Measurements from ENCODE around the gene ARRB1. TPM values are rescaled to one million over a fixed set of nuclear protein-coding genes. Genes with fewer than 3 reads are reported as not detected.
A peak's percentile ranks its signal among the peaks of the same experiment; 100 is the strongest.

Gene ARRB1
- total and polyA plus RNA-seq, 2 of the 13 experiments (the other 11 are each of a cell fraction or from before 2014, with no cell fraction given) = 22.5 to 35.7 TPM

DNA sequence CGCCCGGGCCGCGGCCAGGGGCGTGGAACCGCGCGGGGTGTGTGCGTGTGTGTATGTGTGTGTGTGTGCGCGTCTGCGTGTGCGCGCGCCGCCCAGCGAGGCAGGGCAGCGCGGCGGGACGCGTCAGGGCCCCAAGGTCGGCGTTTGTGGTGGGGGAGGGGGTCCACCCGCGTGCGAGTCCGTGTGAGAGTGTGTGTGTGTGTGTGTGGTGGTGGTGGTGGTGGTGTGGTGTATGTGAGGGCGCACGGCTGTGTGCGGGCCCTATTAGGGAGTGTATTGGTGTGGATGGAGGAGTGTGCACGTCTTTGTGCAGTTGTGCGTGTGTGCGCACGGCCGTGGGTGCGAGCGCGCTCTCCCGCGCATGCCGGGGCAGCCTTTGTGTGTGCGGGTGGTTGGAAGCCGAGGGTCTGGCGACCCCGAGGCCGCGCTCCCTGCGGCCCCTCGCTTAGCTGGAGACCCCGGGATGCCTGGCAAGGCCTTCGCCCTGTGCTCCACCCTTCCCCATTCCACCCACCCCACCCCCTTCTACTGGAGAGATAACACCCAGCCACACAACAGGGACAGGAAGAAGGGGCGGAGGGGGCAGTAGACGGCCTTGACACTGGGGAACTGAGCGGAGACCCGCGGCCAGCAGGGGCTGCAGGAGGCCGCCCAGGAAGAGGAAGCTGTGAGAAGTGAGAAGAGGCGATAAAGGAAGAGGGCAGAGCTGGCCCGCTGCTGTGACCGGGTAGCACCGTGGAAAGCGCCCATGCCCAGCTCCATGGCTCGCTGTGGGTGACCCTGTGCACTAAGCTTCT lies 528 bp upstream of the ARRB1 start (continued):
- TF ChIP-seq HNF4G (IDR thresholded peaks at IDR 0.05; ENCODE audit: borderline replicate concordance, low read depth, low read length) (0 out of 2 replicates have a peak, but pooled peaks have one; percentile 13), HNF4G (CRISPR knock-in tag; IDR thresholded peaks at IDR 0.05; ENCODE audit: borderline replicate concordance, low read depth) (peak; percentile 55), TOE1 (CRISPR knock-in tag; IDR thresholded peaks at IDR 0.05) (no peak), RFX1 (IDR thresholded peaks at IDR 0.05) (no peak), ZBED4 (CRISPR knock-in tag; IDR thresholded peaks at IDR 0.05; ENCODE audit: borderline replicate concordance) (0 out of 2 replicates have a peak, but pooled peaks have one; percentile 32), ETV6 (CRISPR knock-in tag; conservative IDR thresholded peaks at IDR 0.05) (0 out of 2 replicates have a peak, but pooled peaks have one; percentile 44), HDAC6 (IDR thresholded peaks at IDR 0.05; ENCODE audit: low read depth, low read length) (no peak), AHR (CRISPR knock-in tag; IDR thresholded peaks at IDR 0.05) (peak; percentile 24; the same call in 1 of the 2 replicates), DNMT1 (CRISPR knock-in tag; IDR thresholded peaks at IDR 0.05) (no peak), ZNF205 (CRISPR knock-in tag; IDR thresholded peaks at IDR 0.05) (0 out of 2 replicates have a peak, but pooled peaks have one; percentile 80), TCF7L2 (IDR thresholded peaks at IDR 0.05; ENCODE audit: low read depth, low read length) (no peak), ZFP62 (CRISPR knock-in tag; IDR thresholded peaks at IDR 0.05) (no peak), IRF2 (CRISPR knock-in tag; IDR thresholded peaks at IDR 0.05) (no peak; the same call in 1 of the 2 replicates), U2AF1 (optimal IDR thresholded peaks at IDR 0.05; ENCODE audit: low read depth, low read length) (no peak), ZNF850 (CRISPR knock-in tag; conservative IDR thresholded peaks at IDR 0.05) (no peak)
- TF ChIP-seq, protein P1, sequence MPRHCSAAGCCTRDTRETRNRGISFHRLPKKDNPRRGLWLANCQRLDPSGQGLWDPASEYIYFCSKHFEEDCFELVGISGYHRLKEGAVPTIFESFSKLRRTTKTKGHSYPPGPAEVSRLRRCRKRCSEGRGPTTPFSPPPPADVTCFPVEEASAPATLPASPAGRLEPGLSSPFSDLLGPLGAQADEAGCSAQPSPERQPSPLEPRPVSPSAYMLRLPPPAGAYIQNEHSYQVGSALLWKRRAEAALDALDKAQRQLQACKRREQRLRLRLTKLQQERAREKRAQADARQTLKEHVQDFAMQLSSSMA (CRISPR knock-in tag; IDR thresholded peaks at IDR 0.05) = no peak
- TF ChIP-seq, protein P2, sequence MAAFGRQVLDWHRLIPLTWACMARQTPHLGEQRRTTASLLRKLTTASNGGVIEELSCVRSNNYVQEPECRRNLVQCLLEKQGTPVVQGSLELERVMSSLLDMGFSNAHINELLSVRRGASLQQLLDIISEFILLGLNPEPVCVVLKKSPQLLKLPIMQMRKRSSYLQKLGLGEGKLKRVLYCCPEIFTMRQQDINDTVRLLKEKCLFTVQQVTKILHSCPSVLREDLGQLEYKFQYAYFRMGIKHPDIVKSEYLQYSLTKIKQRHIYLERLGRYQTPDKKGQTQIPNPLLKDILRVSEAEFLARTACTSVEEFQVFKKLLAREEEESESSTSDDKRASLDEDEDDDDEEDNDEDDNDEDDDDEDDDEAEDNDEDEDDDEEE (CRISPR knock-in tag; IDR thresholded peaks at IDR 0.05) = no peak
- TF ChIP-seq, protein P3, sequence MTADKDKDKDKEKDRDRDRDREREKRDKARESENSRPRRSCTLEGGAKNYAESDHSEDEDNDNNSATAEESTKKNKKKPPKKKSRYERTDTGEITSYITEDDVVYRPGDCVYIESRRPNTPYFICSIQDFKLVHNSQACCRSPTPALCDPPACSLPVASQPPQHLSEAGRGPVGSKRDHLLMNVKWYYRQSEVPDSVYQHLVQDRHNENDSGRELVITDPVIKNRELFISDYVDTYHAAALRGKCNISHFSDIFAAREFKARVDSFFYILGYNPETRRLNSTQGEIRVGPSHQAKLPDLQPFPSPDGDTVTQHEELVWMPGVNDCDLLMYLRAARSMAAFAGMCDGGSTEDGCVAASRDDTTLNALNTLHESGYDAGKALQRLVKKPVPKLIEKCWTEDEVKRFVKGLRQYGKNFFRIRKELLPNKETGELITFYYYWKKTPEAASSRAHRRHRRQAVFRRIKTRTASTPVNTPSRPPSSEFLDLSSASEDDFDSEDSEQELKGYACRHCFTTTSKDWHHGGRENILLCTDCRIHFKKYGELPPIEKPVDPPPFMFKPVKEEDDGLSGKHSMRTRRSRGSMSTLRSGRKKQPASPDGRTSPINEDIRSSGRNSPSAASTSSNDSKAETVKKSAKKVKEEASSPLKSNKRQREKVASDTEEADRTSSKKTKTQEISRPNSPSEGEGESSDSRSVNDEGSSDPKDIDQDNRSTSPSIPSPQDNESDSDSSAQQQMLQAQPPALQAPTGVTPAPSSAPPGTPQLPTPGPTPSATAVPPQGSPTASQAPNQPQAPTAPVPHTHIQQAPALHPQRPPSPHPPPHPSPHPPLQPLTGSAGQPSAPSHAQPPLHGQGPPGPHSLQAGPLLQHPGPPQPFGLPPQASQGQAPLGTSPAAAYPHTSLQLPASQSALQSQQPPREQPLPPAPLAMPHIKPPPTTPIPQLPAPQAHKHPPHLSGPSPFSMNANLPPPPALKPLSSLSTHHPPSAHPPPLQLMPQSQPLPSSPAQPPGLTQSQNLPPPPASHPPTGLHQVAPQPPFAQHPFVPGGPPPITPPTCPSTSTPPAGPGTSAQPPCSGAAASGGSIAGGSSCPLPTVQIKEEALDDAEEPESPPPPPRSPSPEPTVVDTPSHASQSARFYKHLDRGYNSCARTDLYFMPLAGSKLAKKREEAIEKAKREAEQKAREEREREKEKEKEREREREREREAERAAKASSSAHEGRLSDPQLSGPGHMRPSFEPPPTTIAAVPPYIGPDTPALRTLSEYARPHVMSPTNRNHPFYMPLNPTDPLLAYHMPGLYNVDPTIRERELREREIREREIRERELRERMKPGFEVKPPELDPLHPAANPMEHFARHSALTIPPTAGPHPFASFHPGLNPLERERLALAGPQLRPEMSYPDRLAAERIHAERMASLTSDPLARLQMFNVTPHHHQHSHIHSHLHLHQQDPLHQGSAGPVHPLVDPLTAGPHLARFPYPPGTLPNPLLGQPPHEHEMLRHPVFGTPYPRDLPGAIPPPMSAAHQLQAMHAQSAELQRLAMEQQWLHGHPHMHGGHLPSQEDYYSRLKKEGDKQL (CRISPR knock-in tag; IDR thresholded peaks at IDR 0.05; ENCODE audit: low read depth) = no peak
